ENCODE measurements around the gene WDR33.

GRCh38 chr2:127681976-127682857 is 128.8 kb downstream of the WDR33 start:
- no peak for TF ChIP-seq CTCF (IDR thresholded peaks at IDR 0.05)
- TF ChIP-seq POLR2AphosphoS5 (IDR thresholded peaks at IDR 0.05; ENCODE audit: insufficient read depth in 1 of 2, low read depth in 1 of 2), result no peak
